GM19239 (cell line): Measurements from ENCODE around the gene UBAC1.

Source experiments
- DNase-seq: peaks from one replicate; pipeline ENCODE4 v3.0.0; 2011; ENCODE audit warnings: low spot score; ENCODE audit not compliant: insufficient read length
- FAIRE-seq: peaks from 2 replicates; lab custom pipeline; 2011; peaks lifted over from hg19 to GRCh38; lab: Jason Lieb, UNC

UBAC1 gene

GRCh38 chr9:135961277-135961715 lies at the start of gene UBAC1:
TSS of gene UBAC1 (minus strand) at chr9:135961373. CDS start at chr9:135961162, 211 bp downstream.
- FAIRE-seq = peak; percentile 79
- peak; percentile 100 for DNase-seq

GRCh38 chr9:136010615-136011361 lies 49.6 kb upstream of the UBAC1 start:
- DNase-seq (no peak), FAIRE-seq (no peak)

GRCh38 chr9:136010176-136010575 lies 49.0 kb upstream of the UBAC1 start:
- no peak for FAIRE-seq
- no peak for DNase-seq

GRCh38 chr9:136009516-136009915 lies 48.3 kb upstream of the UBAC1 start:
- FAIRE-seq = no peak
- DNase-seq = no peak

- FAIRE-seq = no peak
Measured at GRCh38 chr9:136008693-136008997, 47.5 kb upstream of the UBAC1 start.

GRCh38 chr9:136007934-136008692 lies 46.9 kb upstream of the UBAC1 start:
- FAIRE-seq (no peak), DNase-seq (no peak)

More at GRCh38 chr9:136008693-136008997, 47.5 kb upstream of the UBAC1 start:
- DNase-seq = no peak

- no peak for DNase-seq
- FAIRE-seq = no peak
Measured at GRCh38 chr9:136007276-136007933, 46.2 kb upstream of the UBAC1 start.

- FAIRE-seq (no peak), DNase-seq (no peak)
Measured at GRCh38 chr9:136006169-136006568, 45.0 kb upstream of the UBAC1 start.

- FAIRE-seq = no peak
Measured at GRCh38 chr9:136004712-136005111, 43.5 kb upstream of the UBAC1 start.

GRCh38 chr9:136004219-136004618 lies 43.0 kb upstream of the UBAC1 start:
- FAIRE-seq (no peak), DNase-seq (no peak)

More at GRCh38 chr9:136004712-136005111, 43.5 kb upstream of the UBAC1 start:
- no peak for DNase-seq

- DNase-seq = no peak
- no peak for FAIRE-seq
Measured at GRCh38 chr9:136003411-136004218, 42.4 kb upstream of the UBAC1 start.

- FAIRE-seq (no peak), DNase-seq (no peak)
Measured at GRCh38 chr9:136002881-136003280, 41.7 kb upstream of the UBAC1 start.

GRCh38 chr9:136002215-136002614 lies 41.0 kb upstream of the UBAC1 start:
- FAIRE-seq = no peak
- DNase-seq = no peak

- DNase-seq = no peak
- no peak for FAIRE-seq
Measured at GRCh38 chr9:136001231-136001630, 40.1 kb upstream of the UBAC1 start.

- DNase-seq = no peak
- FAIRE-seq = no peak
Measured at GRCh38 chr9:135998410-135999071, 37.4 kb upstream of the UBAC1 start.

- FAIRE-seq = no peak
- no peak for DNase-seq
Measured at GRCh38 chr9:135998016-135998380, 36.8 kb upstream of the UBAC1 start.

- no peak for FAIRE-seq
- DNase-seq = no peak
Measured at GRCh38 chr9:135997090-135998015, 36.2 kb upstream of the UBAC1 start.

GRCh38 chr9:135995816-135996215 lies 34.6 kb upstream of the UBAC1 start:
- no peak for DNase-seq
- no peak for FAIRE-seq
